Activated CD8-positive, alpha-beta T cell treated with anti-CD3 and anti-CD28 coated beads for 36 hours (primary cell): ENCODE measurements around the gene LAMC3. TPM values are rescaled to one million over a fixed set of nuclear protein-coding genes. Genes with fewer than 3 reads are reported as not detected.

Experiments used
- ATAC-seq: fragments of 200-7000 bp; cut with Tn5 transposase; one replicate; pipeline ENCODE4 v1.10.0; 2021; ENCODE audit warnings: mild to moderate bottlenecking, moderate library complexity
- CTCF ChIA-PET: fragments of 350-600 bp; sonication (Branson Sonifier 250); formaldehyde crosslinking; loops from one replicate; lab custom pipeline; 2021; ENCODE audit warnings: antibody characterized with exemption; lab: Charles Lee
- POLR2A ChIA-PET: fragments of 350-600 bp; sonication (Branson Sonifier 250); formaldehyde crosslinking; loops from one replicate; lab custom pipeline; 2021; ENCODE audit warnings: antibody characterized with exemption; lab: Charles Lee
- DNase-seq: peaks from one replicate; pipeline ENCODE4 v3.0.0-alpha.2; 2020
- H3K27ac Mint-ChIP-seq: one replicate; pipeline ENCODE4 v1.8.0; 2021; ENCODE audit warnings: mild to moderate bottlenecking, mixed read lengths
- H3K27me3 Mint-ChIP-seq: one replicate; pipeline ENCODE4 v1.8.0; 2021; ENCODE audit warnings: mixed read lengths
- H3K36me3 Mint-ChIP-seq: one replicate; pipeline ENCODE4 v1.8.0; 2021; ENCODE audit warnings: low read depth, mixed read lengths
- H3K4me1 Mint-ChIP-seq: one replicate; pipeline ENCODE4 v1.8.0; 2021; ENCODE audit warnings: low read depth, mixed read lengths
- H3K4me3 Mint-ChIP-seq: one replicate; pipeline ENCODE4 v1.8.0; 2021; ENCODE audit warnings: mild to moderate bottlenecking, moderate library complexity, mixed read lengths
- H3K9me3 Mint-ChIP-seq: one replicate; pipeline ENCODE4 v1.8.0; 2021; ENCODE audit warnings: mixed read lengths
- intact Hi-C: fragments of 100-400 bp; cut with micrococcal nuclease; formaldehyde crosslinking; loops from one replicate; pipeline ENCODE4 v1.10.0; 2022
- total RNA-seq, 2 experiments: library from RNA; stranded (reverse); gene quantifications; one replicate each; pipeline ENCODE4 v1.2.3, GENCODE V29; 2021
- TF ChIP-seq, protein P1 (sequence below): fragments of 200-600 bp; IDR thresholded peaks from one replicate; pipeline ENCODE4 v1.8.0; 2022; ENCODE audit warnings: antibody characterized with exemption, mild to moderate bottlenecking

Gene LAMC3
- total RNA-seq, 2 experiments from 2014 or later: 0.09 to 0.43 TPM

DNA sequence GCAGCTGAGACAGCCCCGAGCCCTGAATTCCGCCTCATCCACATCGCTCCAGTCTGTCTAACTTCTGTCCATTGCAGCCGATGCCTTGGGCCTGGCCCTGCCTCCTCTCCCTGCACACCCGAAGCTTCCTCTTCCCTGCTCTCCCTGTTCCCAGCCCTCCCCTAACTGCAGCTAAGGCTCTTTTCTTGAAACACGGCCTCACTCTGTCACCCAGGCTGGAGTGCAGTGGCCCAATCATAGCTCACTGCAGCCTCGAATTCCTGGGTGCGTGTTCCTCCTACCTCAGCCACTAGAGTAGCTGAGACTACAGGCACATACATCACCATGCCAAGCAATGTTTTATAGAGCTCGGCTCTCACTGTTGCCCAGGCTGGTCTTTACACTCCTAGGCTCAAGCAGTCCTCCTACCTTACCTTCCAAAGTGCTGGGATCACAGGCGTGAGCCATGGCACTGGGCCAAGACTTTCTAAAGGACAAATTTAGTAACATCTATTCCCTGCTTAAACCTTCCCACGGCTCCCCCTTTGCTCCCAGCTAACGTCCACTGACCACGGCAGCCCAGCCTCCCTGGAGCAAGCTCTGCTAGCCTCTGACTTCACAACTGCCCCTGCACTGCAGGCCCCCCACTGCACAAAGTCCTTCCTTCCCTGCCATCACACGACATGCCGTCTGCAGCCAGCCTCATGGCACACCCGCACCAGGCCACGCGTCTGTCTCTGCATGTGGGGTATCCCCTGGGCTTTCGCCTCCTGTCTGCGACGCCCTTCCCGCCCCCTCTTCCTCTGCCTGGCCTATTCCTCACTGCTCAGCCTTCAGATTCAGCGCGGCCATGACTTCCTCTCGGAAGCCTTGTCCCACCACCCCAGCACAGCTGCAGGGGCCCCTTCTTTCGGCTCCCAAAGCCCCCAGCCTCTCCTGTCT lies 28.6 kb downstream of the LAMC3 start:
- Mint-ChIP-seq H3K27ac (no peak overlapping the region), H3K4me1 (no peaks in the 10 kb centered on the region), H3K36me3 (no peaks in the 10 kb centered on the region), H3K27me3 (peaks cover 2% of the 10 kb centered on the region), H3K9me3 (no peaks in the 10 kb centered on the region), H3K4me3 (no peak overlapping the region)
- TF ChIP-seq, protein P1, sequence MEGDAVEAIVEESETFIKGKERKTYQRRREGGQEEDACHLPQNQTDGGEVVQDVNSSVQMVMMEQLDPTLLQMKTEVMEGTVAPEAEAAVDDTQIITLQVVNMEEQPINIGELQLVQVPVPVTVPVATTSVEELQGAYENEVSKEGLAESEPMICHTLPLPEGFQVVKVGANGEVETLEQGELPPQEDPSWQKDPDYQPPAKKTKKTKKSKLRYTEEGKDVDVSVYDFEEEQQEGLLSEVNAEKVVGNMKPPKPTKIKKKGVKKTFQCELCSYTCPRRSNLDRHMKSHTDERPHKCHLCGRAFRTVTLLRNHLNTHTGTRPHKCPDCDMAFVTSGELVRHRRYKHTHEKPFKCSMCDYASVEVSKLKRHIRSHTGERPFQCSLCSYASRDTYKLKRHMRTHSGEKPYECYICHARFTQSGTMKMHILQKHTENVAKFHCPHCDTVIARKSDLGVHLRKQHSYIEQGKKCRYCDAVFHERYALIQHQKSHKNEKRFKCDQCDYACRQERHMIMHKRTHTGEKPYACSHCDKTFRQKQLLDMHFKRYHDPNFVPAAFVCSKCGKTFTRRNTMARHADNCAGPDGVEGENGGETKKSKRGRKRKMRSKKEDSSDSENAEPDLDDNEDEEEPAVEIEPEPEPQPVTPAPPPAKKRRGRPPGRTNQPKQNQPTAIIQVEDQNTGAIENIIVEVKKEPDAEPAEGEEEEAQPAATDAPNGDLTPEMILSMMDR: no peak
- POLR2A ChIA-PET: interaction anchor here (1.5 kb wide), 1 partner anchor 9 kb away, joined by 4 read pairs; no protein-coding TSS in a partner anchor
- ATAC-seq: no peak
- CTCF ChIA-PET: interaction anchor here (1.6 to 1.8 kb wide), 2 partner anchors 9 to 16 kb away, joined by 3 to 10 read pairs; no protein-coding TSS in a partner anchor
- intact Hi-C loops: no loop called here
- DNase-seq: no peak

GRCh38 chr9:131038256-131039128 lies 29.5 kb downstream of the LAMC3 start:
- Mint-ChIP-seq H3K9me3 (no peaks in the 10 kb centered on the region), H3K27me3 (peaks cover 2% of the 10 kb centered on the region), H3K4me3 (no peak overlapping the region), H3K36me3 (no peaks in the 10 kb centered on the region), H3K27ac (no peak overlapping the region), H3K4me1 (no peaks in the 10 kb centered on the region)
- intact Hi-C loops: no loop called here
- no peak for DNase-seq
- TF ChIP-seq, protein P1: no peak
- ATAC-seq: no peak
- ChIA-PET POLR2A (interaction anchor here (1.5 kb wide), 1 partner anchor 8 kb away, joined by 4 read pairs; no protein-coding TSS in a partner anchor), CTCF (interaction anchor here (1.6 to 1.8 kb wide), 2 partner anchors 8 to 15 kb away, joined by 3 to 10 read pairs; no protein-coding TSS in a partner anchor)

- TF ChIP-seq, protein P1: no peak
- no peaks in the 10 kb centered on the region for H3K4me1 Mint-ChIP-seq
- no peaks in the 10 kb centered on the region for H3K9me3 Mint-ChIP-seq
- ChIA-PET CTCF (interaction anchor here (1.0 to 1.8 kb wide), 3 partner anchors 7 to 17 kb away, joined by 3 to 10 read pairs (median 3); no protein-coding TSS in a partner anchor), POLR2A (no interaction called here)
- H3K27me3 Mint-ChIP-seq: peaks cover 2% of the 10 kb centered on the region
- no peak overlapping the region for H3K4me3 Mint-ChIP-seq
- intact Hi-C loops: no loop called here
- no peak overlapping the region for H3K27ac Mint-ChIP-seq
- H3K36me3 Mint-ChIP-seq: no peaks in the 10 kb centered on the region
- DNase-seq (no peak), ATAC-seq (no peak)
Measured at GRCh38 chr9:131039129-131039954, 30.4 kb downstream of the LAMC3 start.

DNA sequence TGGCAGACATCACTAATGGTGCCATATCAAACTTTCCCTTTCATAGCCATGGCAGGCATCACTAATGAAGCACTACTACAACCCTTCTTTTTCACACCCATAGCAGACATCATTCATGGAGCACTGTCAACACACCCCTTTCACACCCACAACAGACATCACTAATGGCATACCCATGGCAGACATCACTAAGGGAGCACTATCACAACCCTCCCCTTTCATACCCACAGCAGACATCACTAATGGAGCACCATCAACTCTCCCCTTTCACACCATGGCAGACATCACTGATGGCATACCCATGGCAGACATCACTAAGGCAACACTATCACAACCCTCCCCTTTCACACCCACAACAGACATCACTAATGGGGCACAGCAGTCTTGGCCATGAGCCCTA lies 33.7 kb downstream of the LAMC3 start:
- no peak overlapping the region for H3K27ac Mint-ChIP-seq
- H3K36me3 Mint-ChIP-seq: no peaks in the 10 kb centered on the region
- no peaks in the 10 kb centered on the region for H3K4me1 Mint-ChIP-seq
- intact Hi-C loops: no loop called here
- ATAC-seq (peak; percentile 21), DNase-seq (no peak)
- no peaks in the 10 kb centered on the region for H3K9me3 Mint-ChIP-seq
- POLR2A ChIA-PET: no interaction called here
- TF ChIP-seq, protein P1: no peak
- no peak overlapping the region for H3K4me3 Mint-ChIP-seq
- CTCF ChIA-PET: interaction anchor here (1.0 to 2.4 kb wide), 2 partner anchors 15 to 44 kb away, joined by 4 to 7 read pairs; no protein-coding TSS in a partner anchor
- peaks cover 2% of the 10 kb centered on the region for H3K27me3 Mint-ChIP-seq
